ENCODE results near the gene TAF11L2. TPM values are rescaled to one million over a fixed set of nuclear protein-coding genes. Genes with fewer than 3 reads are reported as not detected.
"Not testable (repeated sequence)": the region's sequence is repeated elsewhere in the genome, so short reads cannot be mapped to it uniquely, and the experiment has no call there.

TAF11L2 gene
- total RNA-seq, 6 experiments from 2014 or later: not detected

DNA sequence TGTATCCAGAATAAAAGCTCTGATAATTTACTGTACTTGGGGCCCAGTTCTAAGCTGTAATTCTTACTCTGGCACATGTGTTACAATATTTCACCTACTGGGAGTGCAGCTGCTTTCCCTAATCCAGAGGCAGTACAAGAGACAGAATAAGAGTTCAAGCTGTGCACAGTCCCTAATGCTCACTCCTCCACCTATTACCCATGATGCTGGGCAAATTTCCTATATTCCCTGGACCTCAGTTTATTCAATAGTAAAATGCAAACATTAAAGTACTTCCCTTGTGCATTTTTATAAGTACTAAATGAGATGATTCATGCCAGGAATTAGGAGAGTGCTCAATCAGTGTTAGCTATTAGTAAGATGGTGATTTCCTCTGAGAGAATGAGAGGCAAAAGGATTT is 28.0 kb upstream of the TAF11L2 start:
- no peak for DNase-seq
- Mint-ChIP-seq H3K9me3 (no peaks in the 10 kb centered on the region), H3K27ac (no peak overlapping the region), H3K36me3 (ENCODE audit: low read depth) (no peaks in the 10 kb centered on the region), H3K4me1 (ENCODE audit: low read depth) (no peaks in the 10 kb centered on the region), H3K4me3 (no peak overlapping the region), H3K27me3 (ENCODE audit: insufficient read depth) (peaks cover 6% of the 10 kb centered on the region)
- TF ChIP-seq, protein P1, sequence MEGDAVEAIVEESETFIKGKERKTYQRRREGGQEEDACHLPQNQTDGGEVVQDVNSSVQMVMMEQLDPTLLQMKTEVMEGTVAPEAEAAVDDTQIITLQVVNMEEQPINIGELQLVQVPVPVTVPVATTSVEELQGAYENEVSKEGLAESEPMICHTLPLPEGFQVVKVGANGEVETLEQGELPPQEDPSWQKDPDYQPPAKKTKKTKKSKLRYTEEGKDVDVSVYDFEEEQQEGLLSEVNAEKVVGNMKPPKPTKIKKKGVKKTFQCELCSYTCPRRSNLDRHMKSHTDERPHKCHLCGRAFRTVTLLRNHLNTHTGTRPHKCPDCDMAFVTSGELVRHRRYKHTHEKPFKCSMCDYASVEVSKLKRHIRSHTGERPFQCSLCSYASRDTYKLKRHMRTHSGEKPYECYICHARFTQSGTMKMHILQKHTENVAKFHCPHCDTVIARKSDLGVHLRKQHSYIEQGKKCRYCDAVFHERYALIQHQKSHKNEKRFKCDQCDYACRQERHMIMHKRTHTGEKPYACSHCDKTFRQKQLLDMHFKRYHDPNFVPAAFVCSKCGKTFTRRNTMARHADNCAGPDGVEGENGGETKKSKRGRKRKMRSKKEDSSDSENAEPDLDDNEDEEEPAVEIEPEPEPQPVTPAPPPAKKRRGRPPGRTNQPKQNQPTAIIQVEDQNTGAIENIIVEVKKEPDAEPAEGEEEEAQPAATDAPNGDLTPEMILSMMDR (IDR thresholded peaks at IDR 0.05): no peak

DNA sequence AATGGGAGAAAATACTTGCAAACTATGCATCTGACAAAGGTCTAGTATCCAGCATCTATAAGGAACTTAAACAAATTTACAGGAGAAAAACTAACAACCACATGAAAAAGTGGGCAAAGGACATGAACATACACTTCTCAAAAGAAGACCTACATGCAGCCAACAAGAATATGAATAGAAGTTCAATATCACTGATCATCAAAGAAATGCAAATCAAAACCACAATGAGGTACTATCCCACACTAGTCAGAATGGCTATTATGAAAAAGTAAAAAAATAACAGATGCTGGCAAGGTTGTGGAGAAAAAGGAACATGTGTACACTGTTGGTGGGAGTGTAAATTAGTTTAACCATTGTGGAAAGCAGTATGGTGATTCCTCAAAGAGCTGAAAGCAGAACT is 23.0 kb upstream of the TAF11L2 start:
- H3K27me3 Mint-ChIP-seq (ENCODE audit: insufficient read depth); H3K27ac Mint-ChIP-seq; H3K4me3 Mint-ChIP-seq; H3K9me3 Mint-ChIP-seq; DNase-seq; H3K36me3 Mint-ChIP-seq (ENCODE audit: low read depth); H3K4me1 Mint-ChIP-seq (ENCODE audit: low read depth): not testable (repeated sequence)

DNA sequence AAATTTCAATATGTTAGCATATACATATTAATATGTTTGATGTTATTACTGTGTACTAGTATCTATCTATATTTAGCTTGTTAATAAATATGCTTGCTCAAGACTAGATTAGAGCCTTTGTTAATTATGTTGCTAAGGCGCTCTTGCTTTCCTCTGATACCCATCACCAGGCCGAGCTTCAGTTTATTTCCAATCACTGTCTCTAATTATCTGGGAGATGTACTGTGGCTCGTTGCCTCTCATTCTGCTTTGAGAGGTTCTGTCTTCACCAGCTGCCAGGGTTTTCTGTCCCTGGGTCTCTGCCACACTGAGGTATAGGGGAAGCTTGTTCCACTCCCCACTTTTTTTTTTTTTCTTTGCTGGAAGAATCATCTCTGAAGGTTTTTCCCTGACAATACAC is 21.0 kb upstream of the TAF11L2 start:
- TF ChIP-seq, protein P1 (IDR thresholded peaks at IDR 0.05): no peak
- Mint-ChIP-seq H3K9me3 (no peaks in the 10 kb centered on the region), H3K27ac (no peak overlapping the region), H3K4me1 (ENCODE audit: low read depth) (no peaks in the 10 kb centered on the region), H3K4me3 (no peak overlapping the region), H3K36me3 (ENCODE audit: low read depth) (no peaks in the 10 kb centered on the region), H3K27me3 (ENCODE audit: insufficient read depth) (peaks cover 4% of the 10 kb centered on the region; the same call in 1 of the 2 replicates)
- no peak for DNase-seq

DNA sequence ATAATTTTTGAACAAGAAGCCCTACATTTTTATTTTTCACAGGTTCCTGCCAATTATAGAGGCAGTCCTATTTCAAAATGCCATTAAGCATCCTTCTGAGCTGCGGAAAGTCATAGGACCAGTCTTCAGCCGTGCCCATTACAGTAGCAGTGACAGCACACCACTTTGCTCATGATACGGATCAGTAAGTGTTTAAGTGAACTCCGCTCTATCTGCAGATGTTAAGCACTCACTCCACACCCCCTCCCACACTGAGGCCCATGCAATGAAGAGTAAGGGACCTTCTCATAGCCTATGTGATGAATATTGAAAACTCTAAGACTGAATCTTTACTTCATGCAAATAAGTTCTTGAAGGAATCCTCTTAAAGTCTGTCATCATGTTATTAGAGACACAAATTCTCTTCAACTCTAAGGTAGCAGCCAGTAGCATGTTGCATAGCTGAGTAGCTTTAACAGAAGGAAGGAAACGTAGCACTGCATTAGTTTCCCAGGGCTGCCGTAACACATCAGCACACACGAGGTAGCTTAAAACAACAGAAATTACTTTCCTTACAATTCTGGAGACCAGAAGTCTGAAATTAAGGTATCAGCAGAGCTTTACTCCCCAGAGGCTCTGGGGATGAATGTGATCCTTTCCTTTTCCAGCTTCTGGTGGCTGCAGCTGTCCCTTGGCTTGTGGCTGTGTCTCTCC is 20.3 kb upstream of the TAF11L2 start:
- no peaks in the 10 kb centered on the region for H3K36me3 Mint-ChIP-seq (ENCODE audit: low read depth)
- H3K27me3 Mint-ChIP-seq (ENCODE audit: insufficient read depth): peaks cover 4% of the 10 kb centered on the region; the same call in 1 of the 2 replicates
- no peak overlapping the region for H3K27ac Mint-ChIP-seq
- TF ChIP-seq, protein P1 (IDR thresholded peaks at IDR 0.05): no peak
- H3K9me3 Mint-ChIP-seq: no peaks in the 10 kb centered on the region
- H3K4me1 Mint-ChIP-seq (ENCODE audit: low read depth): no peaks in the 10 kb centered on the region
- H3K4me3 Mint-ChIP-seq: no peak overlapping the region
- DNase-seq: no peak

DNA sequence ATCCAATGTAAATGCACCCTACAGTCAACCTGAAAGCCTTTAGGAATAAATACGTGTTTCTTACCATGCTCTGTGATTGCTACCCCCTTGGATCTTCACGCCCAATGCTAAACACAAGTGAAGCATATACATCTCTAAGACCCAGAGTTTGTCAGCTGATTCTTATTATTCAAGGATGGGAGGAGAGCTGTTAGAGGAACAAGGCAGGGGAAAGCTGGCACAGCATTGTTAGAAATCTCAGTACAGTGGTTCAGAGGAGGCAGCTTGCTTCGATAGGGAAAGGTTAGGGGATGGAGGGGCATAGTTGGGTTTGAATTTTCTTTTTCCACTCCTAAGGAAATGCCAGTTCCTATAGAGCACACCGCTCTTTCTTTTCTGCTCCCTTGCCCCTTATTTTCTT is 16.7 kb upstream of the TAF11L2 start:
- 0 out of 2 replicates have a peak, but pooled peaks cover 4% of the 10 kb centered on the region for H3K27me3 Mint-ChIP-seq (ENCODE audit: insufficient read depth)
- no peak overlapping the region for H3K4me3 Mint-ChIP-seq
- H3K36me3 Mint-ChIP-seq (ENCODE audit: low read depth): no peaks in the 10 kb centered on the region
- no peaks in the 10 kb centered on the region for H3K4me1 Mint-ChIP-seq (ENCODE audit: low read depth)
- no peaks in the 10 kb centered on the region for H3K9me3 Mint-ChIP-seq
- TF ChIP-seq, protein P1 (IDR thresholded peaks at IDR 0.05): no peak
- H3K27ac Mint-ChIP-seq: no peak overlapping the region
- DNase-seq: no peak

DNA sequence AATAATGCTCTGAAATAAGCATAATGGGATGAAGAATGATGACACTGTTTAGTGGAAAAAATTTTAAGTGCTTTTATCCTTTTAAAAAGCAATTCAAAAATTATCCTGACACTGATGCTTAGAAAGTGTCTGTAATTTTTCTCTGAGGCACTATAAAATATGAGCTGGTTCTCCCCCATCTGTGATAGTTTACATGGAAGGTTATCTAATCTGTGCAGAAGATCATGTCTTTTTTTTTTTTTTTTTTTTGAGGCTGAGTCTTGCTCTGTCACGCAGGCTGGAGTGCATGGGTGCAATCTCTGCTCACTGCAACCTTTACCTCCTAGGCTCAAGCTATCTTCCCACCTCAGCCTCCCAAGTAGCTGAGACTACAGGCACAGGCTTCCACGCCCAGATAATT is 15.2 kb upstream of the TAF11L2 start:
- Mint-ChIP-seq H3K27ac (no peak overlapping the region), H3K4me3 (no peak overlapping the region), H3K36me3 (ENCODE audit: low read depth) (no peaks in the 10 kb centered on the region), H3K9me3 (no peaks in the 10 kb centered on the region), H3K27me3 (ENCODE audit: insufficient read depth) (peaks cover 6% of the 10 kb centered on the region; the same call in 1 of the 2 replicates), H3K4me1 (ENCODE audit: low read depth) (no peaks in the 10 kb centered on the region)
- TF ChIP-seq, protein P1 (IDR thresholded peaks at IDR 0.05): no peak
- no peak for DNase-seq

DNA sequence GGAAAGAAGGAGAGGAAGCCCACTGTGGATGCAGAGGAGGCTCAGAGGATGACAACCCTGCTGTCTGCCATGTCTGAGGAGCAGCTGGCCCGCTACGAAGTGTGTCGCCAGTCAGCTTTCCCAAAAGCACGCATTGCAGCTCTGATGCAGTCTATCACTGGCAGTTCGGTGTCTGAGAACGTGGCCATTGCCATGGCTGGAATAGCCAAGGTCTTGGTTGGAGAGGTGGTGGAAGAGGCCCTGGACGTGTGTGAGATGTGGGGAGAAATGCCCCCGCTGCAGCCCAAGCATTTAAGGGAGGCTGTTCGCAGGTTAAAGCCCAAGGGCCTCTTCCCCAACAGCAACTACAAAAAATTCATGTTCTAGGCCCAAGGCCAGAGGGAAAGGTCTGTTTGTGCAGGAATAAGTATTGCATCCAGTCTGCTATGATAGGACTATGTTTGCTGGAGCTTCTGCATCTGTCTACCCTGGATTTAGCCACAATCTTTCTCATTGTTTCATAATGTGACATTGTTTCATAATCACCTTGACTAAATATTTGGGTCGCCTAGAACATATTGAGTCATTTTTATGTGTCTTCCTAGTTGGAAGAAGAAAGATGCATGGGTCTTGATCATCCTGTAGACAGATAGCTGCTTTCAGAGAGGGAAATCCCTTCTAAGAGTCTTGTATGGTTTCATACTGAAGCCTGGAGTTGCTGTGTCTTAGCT is 11.4 kb upstream of the TAF11L2 start:
- H3K4me3 Mint-ChIP-seq; H3K4me1 Mint-ChIP-seq (ENCODE audit: low read depth); DNase-seq; H3K36me3 Mint-ChIP-seq (ENCODE audit: low read depth); H3K9me3 Mint-ChIP-seq; H3K27ac Mint-ChIP-seq: not testable (repeated sequence)
- peaks cover 13% of the 10 kb centered on the region for H3K27me3 Mint-ChIP-seq (ENCODE audit: insufficient read depth)

All from HFFc6 (cell line).